Measurements from ENCODE around the gene MEGF11. TPM values are rescaled to one million over a fixed set of nuclear protein-coding genes. Genes with fewer than 3 reads are reported as not detected.

The MEGF11 gene
- total RNA-seq, 1 donor from 2014 or later: not detected

DNA sequence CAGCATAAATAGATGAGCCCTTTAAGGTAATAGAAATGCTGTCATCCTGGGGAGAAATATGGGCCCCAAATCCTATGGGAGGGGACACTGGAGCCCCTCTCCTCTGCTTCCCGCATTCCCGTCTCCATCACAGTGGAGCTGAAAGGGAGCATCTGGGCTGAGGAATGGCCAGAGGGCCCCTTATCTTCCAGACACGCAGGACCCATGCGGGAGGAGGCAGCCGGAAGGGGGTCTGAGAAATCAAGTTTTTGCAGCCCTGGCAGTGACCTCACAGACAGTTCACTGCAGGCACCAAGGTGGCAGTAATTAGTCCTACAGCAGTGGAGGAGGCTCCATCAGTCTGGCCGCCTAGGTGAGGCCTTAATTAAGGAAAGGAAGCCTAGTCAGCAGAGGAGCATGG lies 304.1 kb downstream of the MEGF11 start:
- DNase-seq (ENCODE audit: low read depth) (no peak), FAIRE-seq (no peak)

GRCh38 chr15:65949011-65949410 lies 304.5 kb downstream of the MEGF11 start:
- FAIRE-seq (no peak), DNase-seq (ENCODE audit: low read depth) (no peak)
- H3K27me3 ChIP-seq (ENCODE audit: control insufficient read depth, insufficient read depth, low read length): no peaks in the 10 kb centered on the region
- TF ChIP-seq CTCF (IDR thresholded peaks at IDR 0.05; ENCODE audit: insufficient read depth, low read length, severe bottlenecking): no peak
- H3K4me3 ChIP-seq (ENCODE audit: low read depth, low read length): no peak overlapping the region
- H3K36me3 ChIP-seq (ENCODE audit: control insufficient read depth, insufficient read depth, low read length): no peaks in the 10 kb centered on the region

More for the DNA sequence above, 304.1 kb downstream of the MEGF11 start:
- no peaks in the 10 kb centered on the region for H3K27me3 ChIP-seq (ENCODE audit: control insufficient read depth, insufficient read depth, low read length)
- TF ChIP-seq CTCF (IDR thresholded peaks at IDR 0.05; ENCODE audit: insufficient read depth, low read length, severe bottlenecking): no peak
- no peaks in the 10 kb centered on the region for H3K36me3 ChIP-seq (ENCODE audit: control insufficient read depth, insufficient read depth, low read length)
- H3K4me3 ChIP-seq (ENCODE audit: low read depth, low read length): no peak overlapping the region

DNA sequence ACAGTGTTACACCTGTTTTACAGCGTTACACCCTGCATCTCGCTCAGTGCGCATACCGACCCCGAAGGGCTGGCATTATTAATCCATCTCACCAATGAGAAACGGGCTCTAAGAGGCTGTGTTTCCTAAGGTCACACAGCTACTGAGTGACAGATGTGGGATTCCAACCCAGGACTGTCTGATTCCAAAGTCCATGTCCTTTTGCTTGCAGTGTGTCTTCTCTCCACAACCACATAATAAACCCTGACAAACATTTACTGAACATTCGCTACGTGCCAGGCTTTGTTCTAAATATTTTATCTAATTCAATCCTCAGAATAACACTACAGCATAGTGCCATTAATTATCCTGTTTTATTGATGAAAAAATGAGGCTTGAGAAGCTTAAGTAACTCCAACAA lies 305.2 kb downstream of the MEGF11 start:
- H3K36me3 ChIP-seq (ENCODE audit: control insufficient read depth, insufficient read depth, low read length): no peaks in the 10 kb centered on the region
- DNase-seq (ENCODE audit: low read depth) (no peak), FAIRE-seq (peak; percentile 13)

DNA sequence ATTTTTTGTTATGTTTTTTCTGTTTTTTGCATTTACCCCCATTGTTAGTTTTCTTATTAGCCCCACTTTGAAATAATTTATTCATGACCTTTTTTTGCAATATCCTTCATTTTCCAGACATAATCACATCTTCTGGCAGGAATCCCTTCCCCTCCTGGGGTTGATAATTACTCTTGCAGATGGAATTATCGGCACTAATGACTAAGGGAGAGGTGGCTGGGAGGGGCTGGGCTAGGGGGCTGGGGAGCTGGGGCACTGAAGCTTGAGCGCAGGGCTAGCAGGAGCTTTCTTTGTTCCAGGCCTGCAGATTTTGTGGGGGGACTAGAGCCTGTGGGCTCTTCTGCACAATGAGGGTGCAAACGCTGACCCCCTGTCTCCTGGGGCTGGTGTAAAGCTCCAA lies 306.5 kb downstream of the MEGF11 start:
- DNase-seq (ENCODE audit: low read depth) (no peak), FAIRE-seq (no peak)
- Histone ChIP-seq H3K4me3 (ENCODE audit: low read depth, low read length) (no peak overlapping the region), H3K36me3 (ENCODE audit: control insufficient read depth, insufficient read depth, low read length) (no peaks in the 10 kb centered on the region), H3K27me3 (ENCODE audit: control insufficient read depth, insufficient read depth, low read length) (no peaks in the 10 kb centered on the region)
- TF ChIP-seq CTCF (IDR thresholded peaks at IDR 0.05; ENCODE audit: insufficient read depth, low read length, severe bottlenecking): no peak

More for the DNA sequence above, 305.2 kb downstream of the MEGF11 start:
- Histone ChIP-seq H3K4me3 (ENCODE audit: low read depth, low read length) (no peak overlapping the region), H3K27me3 (ENCODE audit: control insufficient read depth, insufficient read depth, low read length) (no peaks in the 10 kb centered on the region)
- no peak for TF ChIP-seq CTCF (IDR thresholded peaks at IDR 0.05; ENCODE audit: insufficient read depth, low read length, severe bottlenecking)

DNA sequence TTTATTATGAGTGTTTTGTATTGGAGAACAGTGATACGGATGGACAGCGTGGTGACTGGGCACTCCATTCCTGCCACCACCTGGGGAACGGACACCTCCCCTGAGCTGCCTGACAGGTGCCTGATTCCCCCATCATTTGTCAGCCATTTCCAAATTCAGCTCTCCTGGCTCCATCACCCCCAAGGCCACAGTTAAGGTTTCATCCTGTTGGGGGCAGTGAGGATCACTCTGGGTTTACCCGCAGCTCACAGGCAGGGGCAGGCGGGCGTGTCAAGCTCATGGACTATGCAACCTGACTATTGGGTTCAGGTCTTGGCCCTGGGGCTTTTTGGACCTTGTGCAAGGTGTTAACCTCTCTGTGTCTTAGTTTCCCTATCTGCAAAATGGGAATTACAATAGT lies 307.9 kb downstream of the MEGF11 start:
- Histone ChIP-seq H3K4me3 (ENCODE audit: low read depth, low read length) (no peak overlapping the region), H3K36me3 (ENCODE audit: control insufficient read depth, insufficient read depth, low read length) (no peaks in the 10 kb centered on the region), H3K27me3 (ENCODE audit: control insufficient read depth, insufficient read depth, low read length) (no peaks in the 10 kb centered on the region)
- TF ChIP-seq CTCF (IDR thresholded peaks at IDR 0.05; ENCODE audit: insufficient read depth, low read length, severe bottlenecking): no peak
- FAIRE-seq: no peak
- DNase-seq (ENCODE audit: low read depth): no peak

DNA sequence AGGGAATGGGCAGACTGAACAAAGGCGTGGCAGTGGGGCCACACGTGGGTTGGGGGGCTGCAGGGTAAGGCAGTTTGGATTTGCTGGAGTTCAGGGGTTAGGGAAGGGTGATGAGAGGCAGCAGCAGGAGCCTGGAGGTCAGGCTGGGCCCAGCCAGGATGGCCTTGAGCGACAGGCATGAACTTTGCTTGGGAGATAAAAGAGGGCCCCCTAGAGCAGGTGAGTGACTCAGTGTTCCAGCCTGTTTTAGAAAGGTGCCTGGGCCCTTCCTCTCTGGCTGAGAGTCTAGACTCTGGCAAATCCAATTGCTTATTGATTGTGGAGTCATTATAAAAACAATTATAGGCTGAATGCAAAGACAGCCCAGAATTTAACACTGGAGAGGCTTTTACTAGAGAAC lies 309.1 kb downstream of the MEGF11 start:
- TF ChIP-seq CTCF (IDR thresholded peaks at IDR 0.05; ENCODE audit: insufficient read depth, low read length, severe bottlenecking): no peak
- DNase-seq (ENCODE audit: low read depth) (no peak), FAIRE-seq (no peak)
- Histone ChIP-seq H3K27me3 (ENCODE audit: control insufficient read depth, insufficient read depth, low read length) (no peaks in the 10 kb centered on the region), H3K36me3 (ENCODE audit: control insufficient read depth, insufficient read depth, low read length) (no peaks in the 10 kb centered on the region), H3K4me3 (ENCODE audit: low read depth, low read length) (no peak overlapping the region)
